CD4-positive, alpha-beta memory T cell (primary cell): Measurements from ENCODE around the gene PDGFRB. TPM values are rescaled to one million over a fixed set of nuclear protein-coding genes. Genes with fewer than 3 reads are reported as not detected.

ENCODE experiments used
- CTCF ChIA-PET: fragments of 350-600 bp; sonication (Branson Sonifier 250); formaldehyde crosslinking; loops from one replicate; lab custom pipeline; 2021; ENCODE audit warnings: inconsistent platforms; ENCODE audit not compliant: partially characterized antibody; lab: Charles Lee
- POLR2A ChIA-PET: fragments of 350-600 bp; sonication (Branson Sonifier 250); formaldehyde crosslinking; loops from one replicate; lab custom pipeline; 2021; ENCODE audit not compliant: partially characterized antibody; lab: Charles Lee
- DNase-seq, 5 donors: peaks; one replicate each; pipeline versions ENCODE4 v3.0.0 to v3.0.0-alpha.2; 2020 to 2022; ENCODE audit warnings: mixed read lengths in 1 of 5
- H3K27ac ChIP-seq: one replicate; pipeline ENCODE4 v1.7.0; 2013; ENCODE audit warnings: low read depth, low read length
- H3K27me3 ChIP-seq: 2 replicates; pipeline ENCODE4 v1.7.0; 2013; ENCODE audit warnings: mild to moderate bottlenecking, low read length, moderate library complexity; ENCODE audit not compliant: insufficient read depth
- H3K36me3 ChIP-seq: 2 replicates; pipeline ENCODE4 v1.7.0; 2013; ENCODE audit warnings: mild to moderate bottlenecking, low read length, moderate library complexity; ENCODE audit not compliant: insufficient read depth
- H3K4me1 ChIP-seq: 2 replicates; pipeline ENCODE4 v1.7.0; 2013; ENCODE audit warnings: mild to moderate bottlenecking, low read length, moderate library complexity; ENCODE audit not compliant: insufficient read depth
- H3K4me3 ChIP-seq, 2 donors: one replicate each; pipeline ENCODE4 v1.7.0; 2013; ENCODE audit warnings: low read length in 2 of 2, mild to moderate bottlenecking in 1 of 2
- H3K9me3 ChIP-seq, 2 donors: one replicate each; pipeline ENCODE4 v1.7.0; 2013; ENCODE audit warnings: low read length in 2 of 2, control low read depth in 1 of 2; ENCODE audit not compliant: control insufficient read depth in 1 of 2
- H3K27ac Mint-ChIP-seq, 7 donors: one replicate each; pipeline ENCODE4 v1.8.0; 2020 to 2021; ENCODE audit warnings: mixed read lengths in 7 of 7, mild to moderate bottlenecking in 6 of 7, inconsistent platforms in 3 of 7, moderate library complexity in 3 of 7
- H3K27me3 Mint-ChIP-seq, 2 donors: one replicate each; pipeline ENCODE4 v1.8.0; 2020 to 2021; ENCODE audit warnings: mixed read lengths in 2 of 2
- H3K36me3 Mint-ChIP-seq, 2 donors: one replicate each; pipeline ENCODE4 v1.8.0; 2020 to 2021; ENCODE audit warnings: mixed read lengths in 2 of 2, inconsistent platforms in 1 of 2, mild to moderate bottlenecking in 1 of 2
- H3K4me1 Mint-ChIP-seq, 4 donors: one replicate each; pipeline ENCODE4 v1.8.0; 2020 to 2021; ENCODE audit warnings: mixed read lengths in 4 of 4, mild to moderate bottlenecking in 1 of 4
- H3K4me3 Mint-ChIP-seq, 8 donors: one replicate each; pipeline ENCODE4 v1.8.0; 2020 to 2021; ENCODE audit warnings: mixed read lengths in 8 of 8, mild to moderate bottlenecking in 7 of 8, moderate library complexity in 6 of 8, inconsistent platforms in 3 of 8
- H3K9me3 Mint-ChIP-seq, 8 donors: one replicate each; pipeline ENCODE4 v1.8.0; 2020 to 2021; ENCODE audit warnings: mixed read lengths in 8 of 8, mild to moderate bottlenecking in 5 of 8, inconsistent platforms in 3 of 8, moderate library complexity in 1 of 8
- intact Hi-C: fragments of 100-400 bp; cut with micrococcal nuclease; formaldehyde crosslinking; loops from one replicate; pipeline ENCODE4 v1.15.1; 2023
- polyA plus RNA-seq, 2 donors: library from polyadenylated mRNA; unstranded; fragments of 300-500 nt; fragmentation: Illumina TruSeq; gene quantifications; one replicate each; pipeline ENCODE4 v1.2.3, GENCODE V29; 2021
- total RNA-seq, 2 experiments: library from RNA; stranded (reverse); gene quantifications; one replicate each; pipeline ENCODE4 v1.2.3, GENCODE V29; 2021

The PDGFRB gene
- total and polyA plus RNA-seq, 4 experiments from 2014 or later: not detected

GRCh38 chr5:150148117-150148927 is 7.3 kb downstream of the PDGFRB start:
- Mint-ChIP-seq H3K27me3 (peaks cover 0 to 4% of the 10 kb centered on the region in 2 donors), H3K4me3 (no peak overlapping the region), H3K36me3 (no peaks in the 10 kb centered on the region), H3K9me3 (peaks cover 0 to 1% (median 0%) of the 10 kb centered on the region in 8 donors), H3K4me1 (peaks cover 0 to 2% (median 0%) of the 10 kb centered on the region in 4 donors), H3K27ac (no peak overlapping the region)
- Histone ChIP-seq H3K4me3 (no peak overlapping the region), H3K27me3 (no peaks in the 10 kb centered on the region), H3K4me1 (no peaks in the 10 kb centered on the region), H3K9me3 (no peaks in the 10 kb centered on the region), H3K27ac (no peak overlapping the region), H3K36me3 (no peaks in the 10 kb centered on the region)
- POLR2A ChIA-PET: no interaction called here
- CTCF ChIA-PET: no interaction called here
- intact Hi-C loops: no loop called here
- DNase-seq: no peak

DNA sequence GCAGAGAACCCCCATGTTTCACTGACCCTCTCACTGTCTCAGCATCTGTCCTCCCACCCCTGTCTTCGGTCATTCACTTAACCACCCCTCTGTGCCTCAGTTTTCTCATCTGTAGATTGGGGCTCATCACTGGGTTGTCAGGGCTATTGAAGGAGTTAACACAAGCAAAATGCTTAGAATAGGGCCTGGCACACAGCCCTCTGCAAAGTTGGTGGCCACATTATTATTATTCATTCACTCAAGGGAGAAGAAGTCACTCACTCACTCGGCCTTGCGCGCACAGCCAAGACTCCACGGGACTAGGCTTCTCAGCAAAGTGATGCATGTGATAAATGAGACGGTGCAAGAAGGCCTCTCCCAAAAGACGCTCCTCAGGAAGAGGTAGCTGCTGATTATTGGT is 8.0 kb downstream of the PDGFRB start:
- no peaks in the 10 kb centered on the region for H3K36me3 Mint-ChIP-seq
- peak overlapping the region in 1 of 7 donors; percentile 6 for H3K27ac Mint-ChIP-seq
- H3K4me3 Mint-ChIP-seq: no peak overlapping the region
- intact Hi-C loops: no loop called here
- Histone ChIP-seq H3K27me3 (no peaks in the 10 kb centered on the region), H3K4me1 (no peaks in the 10 kb centered on the region), H3K4me3 (no peak overlapping the region), H3K9me3 (no peaks in the 10 kb centered on the region), H3K27ac (no peak overlapping the region), H3K36me3 (no peaks in the 10 kb centered on the region)
- H3K27me3 Mint-ChIP-seq: peaks cover 0 to 4% of the 10 kb centered on the region in 2 donors
- ChIA-PET POLR2A (no interaction called here), CTCF (no interaction called here)
- H3K4me1 Mint-ChIP-seq: peaks cover 0 to 2% (median 0%) of the 10 kb centered on the region in 4 donors
- no peak for DNase-seq
- peaks cover 0 to 1% (median 0%) of the 10 kb centered on the region in 8 donors for H3K9me3 Mint-ChIP-seq

- no peak for DNase-seq
- H3K27ac Mint-ChIP-seq: no peak overlapping the region
- Histone ChIP-seq H3K4me1 (no peaks in the 10 kb centered on the region), H3K36me3 (no peaks in the 10 kb centered on the region), H3K9me3 (no peaks in the 10 kb centered on the region), H3K27ac (no peak overlapping the region), H3K4me3 (no peak overlapping the region), H3K27me3 (no peaks in the 10 kb centered on the region)
- peaks cover 0 to 1% (median 0%) of the 10 kb centered on the region in 8 donors for H3K9me3 Mint-ChIP-seq
- H3K4me1 Mint-ChIP-seq: peaks cover 0 to 2% (median 0%) of the 10 kb centered on the region in 4 donors
- no peaks in the 10 kb centered on the region for H3K36me3 Mint-ChIP-seq
- ChIA-PET POLR2A (no interaction called here), CTCF (interaction anchor here (1.0 to 1.9 kb wide), 2 partner anchors 11 to 69 kb away, joined by 3 to 6 read pairs; no protein-coding TSS in a partner anchor)
- no peak overlapping the region for H3K4me3 Mint-ChIP-seq
- peaks cover 0 to 4% of the 10 kb centered on the region in 2 donors for H3K27me3 Mint-ChIP-seq
- intact Hi-C loops: no loop called here
These were observed 8.6 kb downstream of the PDGFRB start for GRCh38 chr5:150146862-150147601.

DNA sequence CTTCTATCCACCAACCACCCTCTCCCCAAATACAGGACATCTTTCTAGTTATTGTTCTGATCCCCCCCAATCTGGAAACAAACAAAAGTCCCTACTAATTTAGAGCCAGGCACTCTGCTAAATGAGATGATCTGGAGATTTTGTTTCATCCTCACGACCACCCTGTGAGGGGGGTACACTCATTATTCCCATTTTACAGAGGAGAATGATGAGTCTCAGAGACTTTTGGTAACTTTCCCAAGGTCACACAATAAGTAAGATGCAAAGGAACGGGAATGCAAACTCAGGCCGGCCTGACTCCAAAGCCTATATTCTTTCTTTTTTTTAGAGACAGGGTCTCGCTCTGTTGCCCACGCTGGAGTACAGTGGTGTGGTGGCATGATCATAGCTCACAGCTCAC is 9.4 kb downstream of the PDGFRB start:
- H3K4me1 Mint-ChIP-seq: peaks cover 0 to 2% (median 0%) of the 10 kb centered on the region in 4 donors
- no peak overlapping the region for H3K4me3 Mint-ChIP-seq
- Histone ChIP-seq H3K27ac (no peak overlapping the region), H3K27me3 (no peaks in the 10 kb centered on the region), H3K4me3 (no peak overlapping the region), H3K36me3 (no peaks in the 10 kb centered on the region), H3K9me3 (no peaks in the 10 kb centered on the region), H3K4me1 (no peaks in the 10 kb centered on the region)
- ChIA-PET POLR2A (no interaction called here), CTCF (interaction anchor here (1.0 to 1.9 kb wide), 2 partner anchors 10 to 70 kb away, joined by 3 to 6 read pairs; no protein-coding TSS in a partner anchor)
- H3K27ac Mint-ChIP-seq: no peak overlapping the region
- peaks cover 0 to 4% of the 10 kb centered on the region in 2 donors for H3K27me3 Mint-ChIP-seq
- intact Hi-C loops: no loop called here
- H3K9me3 Mint-ChIP-seq: peaks cover 0 to 1% (median 0%) of the 10 kb centered on the region in 8 donors
- no peak for DNase-seq
- H3K36me3 Mint-ChIP-seq: no peaks in the 10 kb centered on the region

DNA sequence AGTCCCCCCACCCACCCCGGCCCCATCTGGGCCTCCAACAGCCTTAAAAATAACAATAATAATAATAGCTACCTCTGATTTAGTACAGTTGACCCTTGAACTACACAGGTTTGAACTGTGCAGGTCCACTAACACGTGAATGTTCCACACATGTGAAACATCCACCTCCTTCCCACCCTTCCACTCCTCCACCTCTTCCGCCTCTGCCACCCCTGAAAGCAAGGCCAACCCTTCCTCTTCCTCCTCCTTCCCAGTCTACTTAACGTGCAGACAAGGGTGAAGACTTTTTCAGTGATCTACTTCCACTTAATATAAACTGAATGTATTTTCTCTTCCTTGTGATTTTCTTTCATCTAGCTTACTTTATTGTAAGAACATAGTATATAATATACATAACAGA is 10.8 kb downstream of the PDGFRB start:
- POLR2A ChIA-PET: no interaction called here
- Histone ChIP-seq H3K4me1 (no peaks in the 10 kb centered on the region), H3K36me3 (no peaks in the 10 kb centered on the region), H3K4me3 (no peak overlapping the region), H3K27ac (no peak overlapping the region), H3K27me3 (no peaks in the 10 kb centered on the region), H3K9me3 (no peaks in the 10 kb centered on the region)
- no peak for DNase-seq
- peaks cover 0 to 4% of the 10 kb centered on the region in 2 donors for H3K27me3 Mint-ChIP-seq
- peaks cover 0 to 1% (median 0%) of the 10 kb centered on the region in 8 donors for H3K9me3 Mint-ChIP-seq
- H3K36me3 Mint-ChIP-seq: no peaks in the 10 kb centered on the region
- H3K4me1 Mint-ChIP-seq: peaks cover 0 to 2% (median 0%) of the 10 kb centered on the region in 4 donors
- intact Hi-C loops: no loop called here
- no peak overlapping the region for H3K27ac Mint-ChIP-seq
- CTCF ChIA-PET: interaction anchor here (1.9 kb wide), 1 partner anchor 9 kb away, joined by 6 read pairs; no protein-coding TSS in a partner anchor
- no peak overlapping the region for H3K4me3 Mint-ChIP-seq

- no peak for DNase-seq
- Mint-ChIP-seq H3K27me3 (peaks cover 0 to 4% of the 10 kb centered on the region in 2 donors), H3K9me3 (peaks cover 0 to 1% (median 0%) of the 10 kb centered on the region in 8 donors), H3K4me1 (peaks cover 0 to 2% (median 0%) of the 10 kb centered on the region in 4 donors), H3K27ac (peak overlapping the region in 2 of 7 donors; percentile 52 to 54), H3K36me3 (no peaks in the 10 kb centered on the region), H3K4me3 (no peak overlapping the region)
- ChIA-PET CTCF (no interaction called here), POLR2A (no interaction called here)
- intact Hi-C loops: no loop called here
- H3K27ac ChIP-seq: no peak overlapping the region
- H3K4me3 ChIP-seq: no peak overlapping the region
- H3K36me3 ChIP-seq: no peaks in the 10 kb centered on the region
- no peaks in the 10 kb centered on the region for H3K9me3 ChIP-seq
- H3K4me1 ChIP-seq: no peaks in the 10 kb centered on the region
- no peaks in the 10 kb centered on the region for H3K27me3 ChIP-seq
These were observed 11.3 kb downstream of the PDGFRB start for GRCh38 chr5:150144246-150144801.
